Karpas-422 (cell line): ENCODE results near the gene AKT3. TPM values are rescaled to one million over a fixed set of nuclear protein-coding genes. Genes with fewer than 3 reads are reported as not detected.

Experiments used
- DNase-seq: peaks from one replicate; pipeline ENCODE4 v3.0.0-alpha.2; 2015
- H2AFZ ChIP-seq: fragments of 200-600 bp; sonication (generic); 2 replicates; pipeline ENCODE4 v1.6.1; 2014; ENCODE audit warnings: antibody characterized with exemption, low read length, mixed read lengths
- H3K27ac ChIP-seq: fragments of 200-600 bp; sonication (generic); 2 replicates; pipeline ENCODE4 v1.5.1; 2014; ENCODE audit warnings: mild to moderate bottlenecking, low read length, moderate library complexity
- H3K27me3 ChIP-seq: fragments of 200-600 bp; sonication (generic); 2 replicates; pipeline ENCODE4 v1.6.1; 2014; ENCODE audit warnings: low read length, mixed read lengths
- H3K36me3 ChIP-seq: fragments of 200-600 bp; sonication (generic); 2 replicates; pipeline ENCODE4 v1.6.1; 2014; ENCODE audit warnings: low read length, mixed read lengths; ENCODE audit not compliant: insufficient read depth
- H3K4me1 ChIP-seq: fragments of 200-600 bp; sonication (generic); 2 replicates; pipeline ENCODE4 v1.6.1; 2014; ENCODE audit warnings: mild to moderate bottlenecking, low read length, mixed read lengths
- H3K4me2 ChIP-seq: fragments of 200-600 bp; sonication (generic); 2 replicates; pipeline ENCODE4 v1.6.1; 2014; ENCODE audit warnings: low read length, low read depth, mild to moderate bottlenecking; ENCODE audit not compliant: poor library complexity, severe bottlenecking
- H3K4me3 ChIP-seq: fragments of 200-600 bp; sonication (generic); 2 replicates; pipeline ENCODE4 v1.5.1; 2014; ENCODE audit warnings: mild to moderate bottlenecking, antibody characterized with exemption, low read length, mixed read lengths
- H3K79me2 ChIP-seq: fragments of 200-600 bp; sonication (generic); 2 replicates; pipeline ENCODE4 v1.6.1; 2014; ENCODE audit warnings: mild to moderate bottlenecking, low read length, mixed read lengths
- H3K9ac ChIP-seq: fragments of 200-600 bp; sonication (generic); 2 replicates; pipeline ENCODE4 v1.6.0; 2014; ENCODE audit warnings: low read length
- H3K9me2 ChIP-seq: fragments of 200-600 bp; sonication (generic), shearing (Covaris generic); replicated peaks from 2 replicates; pipeline ENCODE4 v1.6.0; 2014; ENCODE audit warnings: mild to moderate bottlenecking, low read length, moderate library complexity; ENCODE audit not compliant: insufficient read depth
- H3K9me3 ChIP-seq: fragments of 300-700, 200-600 bp; sonication (generic); 2 replicates; pipeline ENCODE4 v1.6.1; 2014; ENCODE audit warnings: low read length, mixed read lengths
- H4K20me1 ChIP-seq: fragments of 200-600 bp; sonication (generic); 2 replicates; pipeline ENCODE4 v1.6.1; 2014; ENCODE audit warnings: mild to moderate bottlenecking, antibody characterized with exemption, low read length, low read depth; ENCODE audit not compliant: insufficient read depth
- total RNA-seq: library from RNA; depleted of rRNA; stranded (reverse); fragments of >200 nt; shearing (Covaris generic); gene quantifications from 2 replicates; pipeline ENCODE4 v1.2.3, GENCODE V29; 2014; ENCODE audit warnings: low replicate concordance

AKT3 gene
- total RNA-seq, 1 experiment from 2014 or later, result 0.11 TPM

DNA sequence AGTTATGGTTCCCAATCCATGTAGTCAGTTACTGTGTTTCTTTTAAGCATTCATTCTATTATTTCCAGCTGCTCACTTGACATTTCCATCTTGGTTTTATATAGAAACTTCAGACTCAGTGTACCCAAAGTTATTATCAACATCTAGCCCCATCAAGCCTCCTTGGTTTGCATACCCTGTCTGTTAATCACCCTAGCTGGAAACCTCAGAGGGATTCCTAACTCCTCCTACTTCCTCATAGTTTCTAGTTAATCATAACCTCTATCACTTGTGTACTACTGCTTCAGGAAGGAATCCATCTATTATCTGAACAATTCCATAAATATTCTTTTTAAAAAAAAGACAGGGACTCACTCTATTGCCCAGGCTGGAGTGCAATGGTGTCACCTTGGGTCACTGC, 300.9 kb downstream of the AKT3 start:
- no peak overlapping the region for H3K27ac ChIP-seq
- H3K4me2 ChIP-seq, result no peak overlapping the region
- no peaks in the 10 kb centered on the region for H3K27me3 ChIP-seq
- DNase-seq, result no peak
- no peak overlapping the region for H3K9ac ChIP-seq
- H3K79me2 ChIP-seq, result no peaks in the 10 kb centered on the region
- no peak overlapping the region for H2AFZ ChIP-seq
- no peaks in the 10 kb centered on the region for H3K9me3 ChIP-seq
- H4K20me1 ChIP-seq, result no peaks in the 10 kb centered on the region
- peaks cover 7% of the 10 kb centered on the region for H3K4me1 ChIP-seq
- H3K36me3 ChIP-seq, result no peaks in the 10 kb centered on the region
- H3K4me3 ChIP-seq, result no peak overlapping the region
- H3K9me2 ChIP-seq, result no peaks in the 10 kb centered on the region

DNA sequence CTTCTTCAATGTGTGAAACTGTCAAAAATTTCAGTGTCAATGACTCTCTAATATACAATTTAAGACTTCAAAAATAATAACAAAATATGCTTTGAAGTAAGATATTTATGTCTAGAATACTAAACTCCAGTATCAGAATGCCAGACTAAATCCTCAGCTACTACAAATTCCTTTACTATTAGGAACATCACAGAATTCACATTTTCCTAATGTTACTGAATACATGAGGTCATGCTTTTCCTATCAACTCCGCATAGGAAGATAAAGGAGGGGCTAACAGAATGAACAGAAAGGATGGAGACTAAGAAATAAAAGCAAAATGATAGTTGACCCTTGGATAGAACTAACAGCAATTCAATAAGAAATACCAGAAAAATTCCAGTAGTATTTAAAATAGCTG, 301.5 kb downstream of the AKT3 start:
- Histone ChIP-seq H3K9me3 (no peaks in the 10 kb centered on the region), H3K79me2 (no peaks in the 10 kb centered on the region), H4K20me1 (no peaks in the 10 kb centered on the region), H2AFZ (no peak overlapping the region), H3K27ac (no peak overlapping the region), H3K4me3 (no peak overlapping the region), H3K27me3 (no peaks in the 10 kb centered on the region), H3K9ac (no peak overlapping the region), H3K4me1 (peaks cover 7% of the 10 kb centered on the region), H3K4me2 (no peak overlapping the region), H3K9me2 (no peaks in the 10 kb centered on the region), H3K36me3 (no peaks in the 10 kb centered on the region)
- DNase-seq, result no peak

DNA sequence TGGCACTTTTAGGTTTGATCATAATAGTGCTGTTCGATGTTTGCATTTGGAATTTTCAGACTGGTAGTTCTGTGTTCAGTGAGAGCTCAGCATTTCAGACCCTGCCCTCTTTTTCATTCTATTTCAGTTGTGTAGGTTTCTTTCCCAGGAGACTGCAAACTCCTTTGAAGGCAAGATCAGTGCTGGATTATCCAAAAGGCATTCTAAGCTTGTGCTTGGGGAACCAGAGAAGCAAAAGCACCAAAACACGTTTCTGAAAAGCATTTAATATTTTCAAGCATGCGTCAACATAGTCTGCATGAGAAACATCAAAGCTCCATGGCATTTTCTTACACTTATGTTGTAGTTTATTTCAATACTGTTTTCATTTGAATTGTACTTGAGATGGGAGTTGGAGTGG, 302.2 kb downstream of the AKT3 start:
- no peak overlapping the region for H2AFZ ChIP-seq
- no peak overlapping the region for H3K4me3 ChIP-seq
- peaks cover 7% of the 10 kb centered on the region for H3K4me1 ChIP-seq
- no peaks in the 10 kb centered on the region for H3K36me3 ChIP-seq
- H3K9ac ChIP-seq, result no peak overlapping the region
- no peaks in the 10 kb centered on the region for H3K79me2 ChIP-seq
- H3K4me2 ChIP-seq, result no peak overlapping the region
- H3K9me2 ChIP-seq, result no peaks in the 10 kb centered on the region
- H3K27ac ChIP-seq, result no peak overlapping the region
- no peaks in the 10 kb centered on the region for H4K20me1 ChIP-seq
- no peaks in the 10 kb centered on the region for H3K27me3 ChIP-seq
- DNase-seq, result no peak
- no peaks in the 10 kb centered on the region for H3K9me3 ChIP-seq

DNA sequence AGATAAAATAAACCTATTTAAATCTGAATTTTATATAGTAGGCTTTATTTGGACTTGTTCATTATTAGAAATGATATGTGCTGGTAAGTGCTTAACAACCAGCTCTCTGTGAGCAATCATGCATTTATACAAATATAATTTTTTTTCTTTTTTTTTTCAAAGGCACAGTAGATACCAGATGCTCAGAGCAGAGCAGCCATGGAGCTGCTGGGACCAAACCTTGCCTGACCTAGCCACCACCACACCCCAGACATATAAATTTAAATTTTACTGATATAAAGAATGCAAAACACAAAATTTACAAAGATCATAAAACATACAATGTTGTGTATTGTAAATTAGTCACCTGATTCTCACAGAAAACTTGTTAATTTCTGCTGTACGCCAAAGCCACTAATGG, 303.6 kb downstream of the AKT3 start:
- no peak overlapping the region for H2AFZ ChIP-seq
- no peak for DNase-seq
- H3K79me2 ChIP-seq, result no peaks in the 10 kb centered on the region
- H3K4me1 ChIP-seq, result peaks cover 7% of the 10 kb centered on the region
- no peaks in the 10 kb centered on the region for H3K27me3 ChIP-seq
- H3K9me3 ChIP-seq, result no peaks in the 10 kb centered on the region
- H3K4me2 ChIP-seq, result no peak overlapping the region
- no peak overlapping the region for H3K9ac ChIP-seq
- no peaks in the 10 kb centered on the region for H4K20me1 ChIP-seq
- H3K36me3 ChIP-seq, result no peaks in the 10 kb centered on the region
- no peak overlapping the region for H3K27ac ChIP-seq
- H3K9me2 ChIP-seq, result no peaks in the 10 kb centered on the region
- H3K4me3 ChIP-seq, result no peak overlapping the region

DNA sequence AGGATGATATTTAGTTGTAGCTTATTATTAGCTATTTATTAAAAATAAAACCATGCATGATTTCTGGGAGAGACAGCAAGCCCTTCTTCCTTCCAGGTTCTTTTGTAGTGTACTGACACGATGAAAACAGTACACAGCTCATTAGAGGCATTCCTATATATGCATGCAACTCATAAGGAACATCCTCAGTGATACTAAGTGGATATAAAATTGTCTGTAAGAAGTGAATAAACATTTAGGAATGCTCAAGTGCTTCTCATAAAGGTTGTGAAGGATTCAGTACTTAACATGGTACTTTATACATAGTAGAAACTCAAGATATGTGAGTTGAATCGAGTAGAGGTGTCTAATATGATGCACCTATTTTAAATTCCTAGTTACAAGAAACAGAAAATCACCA, 306.5 kb downstream of the AKT3 start:
- no peaks in the 10 kb centered on the region for H3K27me3 ChIP-seq
- no peak for DNase-seq
- H3K4me3 ChIP-seq, result no peak overlapping the region
- H3K79me2 ChIP-seq, result no peaks in the 10 kb centered on the region
- H3K9ac ChIP-seq, result no peak overlapping the region
- H2AFZ ChIP-seq, result no peak overlapping the region
- H3K9me2 ChIP-seq, result no peaks in the 10 kb centered on the region
- no peaks in the 10 kb centered on the region for H3K4me1 ChIP-seq
- H3K9me3 ChIP-seq, result no peaks in the 10 kb centered on the region
- no peak overlapping the region for H3K27ac ChIP-seq
- H3K36me3 ChIP-seq, result no peaks in the 10 kb centered on the region
- no peak overlapping the region for H3K4me2 ChIP-seq
- no peaks in the 10 kb centered on the region for H4K20me1 ChIP-seq

DNA sequence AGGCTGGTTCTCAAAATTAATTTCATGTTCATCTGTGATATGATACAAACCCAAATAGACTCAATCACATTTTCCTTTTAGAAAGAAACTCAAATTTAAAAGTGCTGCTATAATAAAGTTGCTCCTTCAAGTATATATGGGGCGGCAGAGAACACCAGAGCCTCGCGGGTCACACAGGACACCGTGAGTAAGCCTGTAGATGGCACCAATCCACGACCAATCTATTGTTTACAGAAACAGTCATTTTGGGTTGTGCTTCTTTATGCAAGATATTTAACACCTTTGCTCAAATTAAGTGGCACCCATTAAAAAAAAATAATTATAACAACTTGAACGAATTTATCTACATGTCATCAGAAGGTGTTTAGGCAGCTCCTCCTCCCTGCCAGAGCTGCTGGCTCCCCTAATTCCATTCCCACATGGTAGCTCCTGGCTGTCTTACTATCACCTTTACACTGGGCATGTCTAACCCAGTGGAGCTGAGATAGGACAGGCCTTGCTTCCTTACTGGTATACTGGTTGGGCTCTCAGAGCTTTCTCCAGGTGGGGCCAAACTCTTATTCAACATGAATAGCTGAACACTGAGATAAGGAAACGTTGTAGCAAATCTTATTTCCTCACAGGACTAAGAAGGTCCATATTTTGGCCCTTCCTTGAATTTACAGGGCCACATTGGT, 307.2 kb downstream of the AKT3 start:
- Histone ChIP-seq H3K27me3 (no peaks in the 10 kb centered on the region), H3K9me2 (no peaks in the 10 kb centered on the region), H3K36me3 (no peaks in the 10 kb centered on the region), H3K4me1 (no peaks in the 10 kb centered on the region), H3K9ac (no peak overlapping the region), H3K79me2 (no peaks in the 10 kb centered on the region), H2AFZ (no peak overlapping the region), H3K9me3 (no peaks in the 10 kb centered on the region), H4K20me1 (no peaks in the 10 kb centered on the region), H3K4me2 (no peak overlapping the region), H3K4me3 (no peak overlapping the region), H3K27ac (no peak overlapping the region)
- no peak for DNase-seq

DNA sequence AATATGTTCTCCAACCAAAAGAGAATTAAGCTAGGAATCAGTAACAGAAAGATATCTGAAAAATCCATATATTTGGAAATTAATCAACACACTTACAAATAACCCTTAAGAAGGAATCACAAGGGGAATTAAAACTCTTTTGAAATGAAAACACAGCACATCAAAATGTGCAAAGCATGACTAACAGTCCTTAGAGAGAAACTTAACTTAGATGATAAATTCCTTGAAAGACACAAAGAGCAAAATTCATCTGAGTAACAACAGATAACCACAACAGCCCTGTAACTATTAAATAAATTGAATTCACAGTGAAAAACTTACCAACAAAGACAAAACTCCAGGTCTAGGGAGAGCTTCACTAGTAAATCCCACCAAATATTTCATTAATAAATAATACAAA, 310.4 kb downstream of the AKT3 start:
- no peaks in the 10 kb centered on the region for H3K4me1 ChIP-seq
- H3K79me2 ChIP-seq, result no peaks in the 10 kb centered on the region
- H3K4me2 ChIP-seq, result no peak overlapping the region
- no peaks in the 10 kb centered on the region for H3K36me3 ChIP-seq
- no peak for DNase-seq
- no peaks in the 10 kb centered on the region for H3K9me2 ChIP-seq
- H4K20me1 ChIP-seq, result no peaks in the 10 kb centered on the region
- no peak overlapping the region for H3K4me3 ChIP-seq
- H2AFZ ChIP-seq, result no peak overlapping the region
- H3K9ac ChIP-seq, result no peak overlapping the region
- H3K27ac ChIP-seq, result no peak overlapping the region
- no peaks in the 10 kb centered on the region for H3K27me3 ChIP-seq
- no peaks in the 10 kb centered on the region for H3K9me3 ChIP-seq

DNA sequence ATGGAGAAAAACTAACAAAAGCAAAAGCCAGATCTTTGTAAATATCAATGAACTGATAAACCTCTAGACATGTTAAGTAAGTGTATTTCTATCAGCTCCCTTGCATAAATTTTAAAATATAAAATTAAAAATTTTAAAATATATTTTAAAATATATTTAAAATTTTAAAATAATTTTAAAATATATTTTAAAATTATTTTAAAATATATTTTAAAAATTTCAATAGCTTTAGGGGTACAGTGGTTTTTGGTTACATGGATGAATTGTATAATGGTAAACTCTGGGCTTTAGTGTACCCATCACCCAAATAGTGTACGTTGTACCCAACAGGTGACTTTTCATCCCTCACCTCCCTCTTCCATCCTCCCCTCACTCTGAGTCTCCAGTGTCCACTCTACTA, 315.0 kb downstream of the AKT3 start:
- DNase-seq, result no peak
- no peaks in the 10 kb centered on the region for H3K9me2 ChIP-seq
- no peak overlapping the region for H3K4me2 ChIP-seq
- H3K4me1 ChIP-seq, result no peaks in the 10 kb centered on the region
- H3K36me3 ChIP-seq, result no peaks in the 10 kb centered on the region
- no peak overlapping the region for H3K9ac ChIP-seq
- no peaks in the 10 kb centered on the region for H3K79me2 ChIP-seq
- H3K27ac ChIP-seq, result no peak overlapping the region
- no peak overlapping the region for H2AFZ ChIP-seq
- H3K4me3 ChIP-seq, result no peak overlapping the region
- no peaks in the 10 kb centered on the region for H4K20me1 ChIP-seq
- no peaks in the 10 kb centered on the region for H3K27me3 ChIP-seq
- H3K9me3 ChIP-seq, result no peaks in the 10 kb centered on the region

DNA sequence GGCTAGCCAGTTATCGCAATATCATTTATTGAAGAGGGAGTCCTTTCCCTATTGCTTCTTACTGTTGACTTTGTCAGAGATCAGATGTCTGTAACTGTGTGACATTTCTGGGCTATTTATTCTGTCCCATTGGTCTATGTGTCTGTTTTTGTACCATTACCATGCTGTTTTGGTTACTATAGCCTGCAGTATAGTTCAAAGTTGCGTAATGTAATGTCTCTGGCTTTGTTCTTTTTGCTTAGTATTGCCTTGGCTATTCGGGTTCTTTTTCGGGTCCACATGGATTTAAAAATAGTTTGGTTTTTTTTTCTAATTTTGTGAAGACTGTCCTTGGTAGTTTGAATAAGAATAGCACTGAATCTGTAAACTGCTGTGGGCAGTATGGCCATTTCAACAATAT, 320.5 kb downstream of the AKT3 start:
- no peak overlapping the region for H3K4me3 ChIP-seq
- no peaks in the 10 kb centered on the region for H3K9me3 ChIP-seq
- no peaks in the 10 kb centered on the region for H4K20me1 ChIP-seq
- H3K36me3 ChIP-seq, result no peaks in the 10 kb centered on the region
- no peak overlapping the region for H3K4me2 ChIP-seq
- H2AFZ ChIP-seq, result no peak overlapping the region
- no peaks in the 10 kb centered on the region for H3K4me1 ChIP-seq
- H3K79me2 ChIP-seq, result no peaks in the 10 kb centered on the region
- H3K9me2 ChIP-seq, result no peaks in the 10 kb centered on the region
- H3K27ac ChIP-seq, result no peak overlapping the region
- no peaks in the 10 kb centered on the region for H3K27me3 ChIP-seq
- no peak overlapping the region for H3K9ac ChIP-seq
- DNase-seq, result no peak
